ENCODE results near the gene KRTAP20-4.

Gene KRTAP20-4

GRCh38 chr21:30620522-30620921, at the start of gene KRTAP20-4:
Gene KRTAP20-4 (plus strand): TSS chr21:30620627.
- no peak for DNase-seq (ENCODE audit: low read depth in 3 of 3)

GRCh38 chr21:30577766-30578165, 42.7 kb upstream of the KRTAP20-4 start:
- DNase-seq (ENCODE audit: low read depth in 3 of 3), result no peak

GRCh38 chr21:30579346-30579745, 41.1 kb upstream of the KRTAP20-4 start:
- DNase-seq (ENCODE audit: low read depth in 3 of 3), result no peak

- DNase-seq (ENCODE audit: low read depth in 3 of 3), result no peak
Measured at GRCh38 chr21:30580132-30580531, 40.3 kb upstream of the KRTAP20-4 start.

- DNase-seq (ENCODE audit: low read depth in 3 of 3), result no peak
Measured at GRCh38 chr21:30582870-30583269, 37.6 kb upstream of the KRTAP20-4 start.

- DNase-seq (ENCODE audit: low read depth in 3 of 3), result no peak
Measured at GRCh38 chr21:30590297-30590696, 30.1 kb upstream of the KRTAP20-4 start, which contains the start of gene KRTAP22-2. Gene KRTAP22-2 (minus strand): TSS chr21:30590397.

GRCh38 chr21:30592140-30592539, 28.3 kb upstream of the KRTAP20-4 start, which contains the start of gene KRTAP6-3:
Gene KRTAP6-3 (plus strand): TSS chr21:30592440. CDS start chr21:30592446, 6 bp downstream.
- no peak for DNase-seq (ENCODE audit: low read depth in 3 of 3)

GRCh38 chr21:30598802-30599201, 21.6 kb upstream of the KRTAP20-4 start, which contains the start of gene KRTAP6-2:
Gene KRTAP6-2 (minus strand): TSS chr21:30598902. CDS start chr21:30598874, 28 bp downstream.
- DNase-seq (ENCODE audit: low read depth in 3 of 3), result no peak

- no peak for DNase-seq (ENCODE audit: low read depth in 3 of 3)
Measured at GRCh38 chr21:30600787-30601186, 19.6 kb upstream of the KRTAP20-4 start, which contains the start of gene KRTAP22-1. Gene KRTAP22-1 (plus strand): TSS chr21:30601087.

GRCh38 chr21:30605968-30606367, 14.5 kb upstream of the KRTAP20-4 start:
- no peak for DNase-seq (ENCODE audit: low read depth in 3 of 3)

- DNase-seq (ENCODE audit: low read depth in 3 of 3), result no peak
Measured at GRCh38 chr21:30612132-30612531, 8.3 kb upstream of the KRTAP20-4 start.

- no peak for DNase-seq (ENCODE audit: low read depth in 3 of 3)
Measured at GRCh38 chr21:30613836-30614235, 6.6 kb upstream of the KRTAP20-4 start, which contains the start of gene KRTAP6-1. Gene KRTAP6-1 (minus strand): TSS chr21:30613930. CDS start chr21:30613904, 26 bp downstream.

GRCh38 chr21:30615199-30615598, 5.2 kb upstream of the KRTAP20-4 start:
- no peak for DNase-seq (ENCODE audit: low read depth in 3 of 3)

GRCh38 chr21:30616125-30616524, 4.3 kb upstream of the KRTAP20-4 start, which contains the start of gene KRTAP20-1:
Gene KRTAP20-1 (plus strand): TSS chr21:30616425. CDS start chr21:30616455, 30 bp downstream.
- DNase-seq (ENCODE audit: low read depth in 3 of 3), result no peak

- DNase-seq (ENCODE audit: low read depth in 3 of 3), result no peak
Measured at GRCh38 chr21:30620080-30620479, 347 bp upstream of the KRTAP20-4 start.

GRCh38 chr21:30623362-30623761, 2.9 kb downstream of the KRTAP20-4 start:
- DNase-seq (ENCODE audit: low read depth in 3 of 3), result no peak

GRCh38 chr21:30625449-30626165, 5.2 kb downstream of the KRTAP20-4 start:
- DNase-seq (ENCODE audit: low read depth in 3 of 3), result no peak

GRCh38 chr21:30628109-30628508, 7.7 kb downstream of the KRTAP20-4 start:
- no peak for DNase-seq (ENCODE audit: low read depth in 3 of 3)

GRCh38 chr21:30629200-30629599, 8.8 kb downstream of the KRTAP20-4 start:
- no peak for DNase-seq (ENCODE audit: low read depth in 3 of 3)

GRCh38 chr21:30634906-30635305, 14.5 kb downstream of the KRTAP20-4 start, which contains the start of gene KRTAP20-2:
Gene KRTAP20-2 (plus strand): TSS chr21:30635206. CDS start chr21:30635264, 58 bp downstream.
- no peak for DNase-seq (ENCODE audit: low read depth in 3 of 3)

- no peak for DNase-seq (ENCODE audit: low read depth in 3 of 3)
Measured at GRCh38 chr21:30638686-30639085, 18.3 kb downstream of the KRTAP20-4 start.

GRCh38 chr21:30642564-30642963, 22.1 kb downstream of the KRTAP20-4 start, which contains the start of gene KRTAP20-3:
Gene KRTAP20-3 (plus strand): TSS chr21:30642864.
- DNase-seq (ENCODE audit: low read depth in 3 of 3), result no peak

- DNase-seq (ENCODE audit: low read depth in 3 of 3), result no peak
Measured at GRCh38 chr21:30646904-30647414, 26.5 kb downstream of the KRTAP20-4 start.

All from stimulated activated CD4-positive, alpha-beta T cell treated with anti-CD3 and anti-CD28 coated beads, TNF-alpha, amount 100 ng/mL, for 4 hours (primary cell).